MM.1S (cell line): ENCODE measurements around the gene FKBP8.

Experiments
- DNase-seq: peaks from one replicate; pipeline ENCODE4 v3.0.0-alpha.2; 2015
- H2AFZ ChIP-seq: fragments of 300-600 bp; sonication (generic); 2 replicates; pipeline ENCODE4 v1.6.0; 2016; ENCODE audit warnings: antibody characterized with exemption, low read length
- H3F3A ChIP-seq: fragments of 300-600 bp; sonication (generic); 2 replicates; pipeline ENCODE4 v1.6.1; 2016; ENCODE audit warnings: mild to moderate bottlenecking, antibody characterized with exemption, low read length, moderate library complexity, mixed read lengths; ENCODE audit not compliant: insufficient read depth
- H3K27ac ChIP-seq: fragments of 300-600 bp; sonication (generic); 2 replicates; pipeline ENCODE4 v1.5.1; 2016; ENCODE audit warnings: mild to moderate bottlenecking, low read length
- H3K27me3 ChIP-seq: fragments of 300-600 bp; sonication (generic); replicated peaks from 2 replicates; pipeline ENCODE4 v1.6.0; 2016; ENCODE audit warnings: low read length; ENCODE audit not compliant: insufficient read depth
- H3K36me3 ChIP-seq: fragments of 300-600 bp; sonication (generic); replicated peaks from 2 replicates; pipeline ENCODE4 v1.6.1; 2016; ENCODE audit warnings: mild to moderate bottlenecking, low read length, mixed read lengths; ENCODE audit not compliant: insufficient read depth
- H3K4me1 ChIP-seq: fragments of 300-600 bp; sonication (generic); 2 replicates; pipeline ENCODE4 v1.6.1; 2016; ENCODE audit warnings: low read length, mixed read lengths
- H3K4me2 ChIP-seq: fragments of 300-600 bp; sonication (generic); 2 replicates; pipeline ENCODE4 v1.6.0; 2016; ENCODE audit warnings: low read depth, low read length
- H3K4me3 ChIP-seq: fragments of 300-600 bp; sonication (generic); 2 replicates; pipeline ENCODE4 v1.5.1; 2016; ENCODE audit warnings: low read length, mixed read lengths
- H3K79me2 ChIP-seq: fragments of 300-600 bp; sonication (generic); 2 replicates; pipeline ENCODE4 v1.6.1; 2016; ENCODE audit warnings: mixed run types, low read length, mixed read lengths
- H3K9ac ChIP-seq: fragments of 300-600 bp; sonication (generic); 2 replicates; pipeline ENCODE4 v1.6.1; 2016; ENCODE audit warnings: low read length, mixed read lengths
- H3K9me2 ChIP-seq: fragments of 300-600 bp; sonication (generic); replicated peaks from 2 replicates; pipeline ENCODE4 v1.6.1; 2016; ENCODE audit warnings: mild to moderate bottlenecking, low read length, mixed read lengths; ENCODE audit not compliant: insufficient read depth
- H3K9me3 ChIP-seq: fragments of 300-600 bp; sonication (generic); replicated peaks from 2 replicates; pipeline ENCODE4 v1.6.1; 2016; ENCODE audit warnings: mild to moderate bottlenecking, low read length, mixed read lengths; ENCODE audit not compliant: insufficient read depth
- H4K20me1 ChIP-seq: fragments of 300-600 bp; sonication (generic); 2 replicates; pipeline ENCODE4 v1.6.1; 2016; ENCODE audit warnings: mild to moderate bottlenecking, low read length, moderate library complexity, mixed read lengths; ENCODE audit not compliant: insufficient read depth
- CTCF ChIP-seq: fragments of 300-600 bp; sonication (generic); IDR thresholded peaks from 2 replicates; pipeline ENCODE4 v1.5.1; 2016; ENCODE audit warnings: antibody characterized with exemption, low read length, mixed read lengths
- EZH2 ChIP-seq: fragments of 300-600 bp; sonication (generic); optimal IDR thresholded peaks from 2 replicates; pipeline ENCODE3; 2017; ENCODE audit warnings: low read depth, mild to moderate bottlenecking, antibody characterized with exemption, low read length, mixed read lengths
- EZH2phosphoT487 ChIP-seq: fragments of 300-600 bp; sonication (generic); IDR thresholded peaks from 2 replicates; pipeline ENCODE4 v1.6.1; 2018; ENCODE audit warnings: antibody characterized with exemption, low read length

The FKBP8 gene

GRCh38 chr19:18519962-18520847 lies 23.2 kb downstream of the FKBP8 start:
- H2AFZ ChIP-seq, result no peak overlapping the region
- H3K9me3 ChIP-seq, result no peaks in the 10 kb centered on the region
- peak overlapping the region; percentile 90 for H3K4me2 ChIP-seq
- peak overlapping the region; percentile 86 for H3K27ac ChIP-seq
- TF ChIP-seq EZH2 (no peak), EZH2phosphoT487 (no peak), CTCF (peak; percentile 84)
- H3K36me3 ChIP-seq, result no peaks in the 10 kb centered on the region
- H3K9ac ChIP-seq, result peak overlapping the region; percentile 98
- H3K4me3 ChIP-seq, result peak overlapping the region; percentile 98
- peaks cover 18% of the 10 kb centered on the region for H3F3A ChIP-seq
- no peaks in the 10 kb centered on the region for H3K27me3 ChIP-seq
- no peaks in the 10 kb centered on the region for H3K9me2 ChIP-seq
- H3K4me1 ChIP-seq, result peaks cover 11% of the 10 kb centered on the region
- H3K79me2 ChIP-seq, result peaks cover 66% of the 10 kb centered on the region
- peaks cover 48% of the 10 kb centered on the region for H4K20me1 ChIP-seq
- peak; percentile 83 for DNase-seq

- no peak overlapping the region; the same call in 1 of the 2 replicates for H3K27ac ChIP-seq
- peaks cover 82% of the 10 kb centered on the region for H3K79me2 ChIP-seq
- DNase-seq, result no peak
These were observed 24.7 kb downstream of the FKBP8 start for GRCh38 chr19:18518639-18519038.

GRCh38 chr19:18517606-18518005 lies 25.8 kb downstream of the FKBP8 start:
- no peak overlapping the region for H3K4me3 ChIP-seq
- H2AFZ ChIP-seq, result no peak overlapping the region
- H3K27ac ChIP-seq, result no peak overlapping the region
- peaks cover 18% of the 10 kb centered on the region for H3F3A ChIP-seq
- no peak overlapping the region for H3K9ac ChIP-seq
- H3K9me2 ChIP-seq, result no peaks in the 10 kb centered on the region
- no peak overlapping the region for H3K4me2 ChIP-seq
- DNase-seq, result no peak
- H3K9me3 ChIP-seq, result no peaks in the 10 kb centered on the region
- H3K27me3 ChIP-seq, result no peaks in the 10 kb centered on the region
- peaks cover 92% of the 10 kb centered on the region for H3K79me2 ChIP-seq
- peaks cover 11% of the 10 kb centered on the region for H3K4me1 ChIP-seq
- no peaks in the 10 kb centered on the region for H3K36me3 ChIP-seq
- TF ChIP-seq CTCF, result no peak
- no peak for TF ChIP-seq EZH2
- no peak for TF ChIP-seq EZH2phosphoT487
- peaks cover 70% of the 10 kb centered on the region for H4K20me1 ChIP-seq

More at GRCh38 chr19:18518639-18519038, 24.7 kb downstream of the FKBP8 start:
- no peaks in the 10 kb centered on the region for H3K9me2 ChIP-seq
- H3K4me2 ChIP-seq, result peak overlapping the region; percentile 90; the same call in 1 of the 2 replicates
- H3K9me3 ChIP-seq, result no peaks in the 10 kb centered on the region
- H3K4me3 ChIP-seq, result no peak overlapping the region
- peaks cover 61% of the 10 kb centered on the region for H4K20me1 ChIP-seq
- no peaks in the 10 kb centered on the region for H3K27me3 ChIP-seq
- H3K36me3 ChIP-seq, result no peaks in the 10 kb centered on the region
- H3K4me1 ChIP-seq, result peaks cover 11% of the 10 kb centered on the region
- H2AFZ ChIP-seq, result no peak overlapping the region
- TF ChIP-seq CTCF, result no peak
- TF ChIP-seq EZH2phosphoT487, result no peak
- TF ChIP-seq EZH2, result no peak
- H3K9ac ChIP-seq, result no peak overlapping the region
- H3F3A ChIP-seq, result peaks cover 18% of the 10 kb centered on the region
